Mesodermal cell (in vitro differentiated cells): ENCODE data around the gene CEACAM7.

ENCODE experiments used
- H3K27ac ChIP-seq: 2 replicates; pipeline ENCODE4 v1.7.0; 2013; ENCODE audit warnings: mild to moderate bottlenecking, low read depth, low read length, moderate library complexity; ENCODE audit not compliant: severe bottlenecking
- H3K36me3 ChIP-seq: 2 replicates; pipeline ENCODE4 v1.7.1; 2013; ENCODE audit warnings: mild to moderate bottlenecking, low read length, moderate library complexity; ENCODE audit not compliant: control insufficient read depth, insufficient read depth
- H3K4me1 ChIP-seq: one replicate; pipeline ENCODE4 v1.7.1; 2013; ENCODE audit warnings: mild to moderate bottlenecking, low read length; ENCODE audit not compliant: insufficient read depth, control insufficient read depth, poor library complexity, severe bottlenecking
- H3K4me3 ChIP-seq: 2 replicates; pipeline ENCODE4 v1.7.0; 2013; ENCODE audit warnings: low read length, control low read depth, mild to moderate bottlenecking; ENCODE audit not compliant: insufficient read depth, poor library complexity, severe bottlenecking; ENCODE audit errors: extremely low read depth
- H3K9me3 ChIP-seq: 2 replicates; pipeline ENCODE4 v1.7.1; 2013; ENCODE audit warnings: mild to moderate bottlenecking, low read length, moderate library complexity; ENCODE audit not compliant: control insufficient read depth
- WGBS, 2 experiments: methylation state at CpG; one replicate each; pipeline ENCODE4 v1.1.5; 2013; ENCODE audit warnings: missing lambda C conversion rate in 2 of 2; ENCODE audit not compliant: insufficient coverage in 2 of 2; 5-methylcytosine and 5-hydroxymethylcytosine counted together

Gene CEACAM7

GRCh38 chr19:41691268-41691970 lies 3.3 kb upstream of the CEACAM7 start:
- Histone ChIP-seq H3K4me3 (no peak overlapping the region), H3K9me3 (no peaks in the 10 kb centered on the region), H3K4me1 (no peaks in the 10 kb centered on the region), H3K36me3 (no peaks in the 10 kb centered on the region), H3K27ac (no peak overlapping the region)
- 20 to 40% methylated on average over 6 to 12 of the region's 20 CpGs for WGBS, 2 experiments

GRCh38 chr19:41690801-41691065 lies 2.7 kb upstream of the CEACAM7 start:
- WGBS, 2 experiments = 73 to 83% methylated on average over 3 of the region's 3 CpGs

GRCh38 chr19:41689993-41690800 lies 2.1 kb upstream of the CEACAM7 start:
- no peaks in the 10 kb centered on the region for H3K9me3 ChIP-seq
- H3K4me3 ChIP-seq = no peak overlapping the region
- H3K36me3 ChIP-seq = no peaks in the 10 kb centered on the region
- no peak overlapping the region for H3K27ac ChIP-seq
- 63 to 78% methylated on average over 3 to 4 of the region's 4 CpGs for WGBS, 2 experiments
- no peaks in the 10 kb centered on the region for H3K4me1 ChIP-seq

More at GRCh38 chr19:41690801-41691065, 2.7 kb upstream of the CEACAM7 start:
- Histone ChIP-seq H3K27ac (no peak overlapping the region), H3K4me1 (no peaks in the 10 kb centered on the region), H3K4me3 (no peak overlapping the region), H3K36me3 (no peaks in the 10 kb centered on the region), H3K9me3 (no peaks in the 10 kb centered on the region)

- Histone ChIP-seq H3K9me3 (no peaks in the 10 kb centered on the region), H3K4me1 (no peaks in the 10 kb centered on the region), H3K4me3 (no peak overlapping the region), H3K27ac (no peak overlapping the region), H3K36me3 (no peaks in the 10 kb centered on the region)
- 69 to 100% methylated on average over 2 of the region's 4 CpGs for WGBS, 2 experiments
These were observed 617 bp upstream of the CEACAM7 start for GRCh38 chr19:41688687-41689086.

- Histone ChIP-seq H3K9me3 (no peaks in the 10 kb centered on the region), H3K36me3 (no peaks in the 10 kb centered on the region), H3K27ac (no peak overlapping the region), H3K4me1 (no peaks in the 10 kb centered on the region), H3K4me3 (no peak overlapping the region)
- WGBS, 2 experiments = 71 to 90% methylated on average over 2 to 3 of the region's 3 CpGs
These were observed 651 bp downstream of the CEACAM7 start for GRCh38 chr19:41687419-41687818.

GRCh38 chr19:41682437-41682836 lies 5.6 kb downstream of the CEACAM7 start:
- Histone ChIP-seq H3K27ac (no peak overlapping the region), H3K9me3 (no peaks in the 10 kb centered on the region), H3K36me3 (no peaks in the 10 kb centered on the region), H3K4me3 (no peak overlapping the region), H3K4me1 (no peaks in the 10 kb centered on the region)
- 43 to 57% methylated on average over 4 to 5 of the region's 6 CpGs for WGBS, 2 experiments

- no peaks in the 10 kb centered on the region for H3K36me3 ChIP-seq
- H3K4me3 ChIP-seq = no peak overlapping the region
- WGBS, 2 experiments = 53 to 66% methylated on average over 4 to 5 of the region's 5 CpGs
- H3K27ac ChIP-seq = no peak overlapping the region
- no peaks in the 10 kb centered on the region for H3K4me1 ChIP-seq
- H3K9me3 ChIP-seq = no peaks in the 10 kb centered on the region
These were observed 16.6 kb downstream of the CEACAM7 start for GRCh38 chr19:41671486-41671885.

GRCh38 chr19:41670755-41671154 lies 17.3 kb downstream of the CEACAM7 start:
- Histone ChIP-seq H3K36me3 (no peaks in the 10 kb centered on the region), H3K27ac (no peak overlapping the region), H3K4me1 (no peaks in the 10 kb centered on the region), H3K9me3 (peaks cover 6% of the 10 kb centered on the region), H3K4me3 (no peak overlapping the region)

GRCh38 chr19:41668315-41668714 lies 19.8 kb downstream of the CEACAM7 start:
- Histone ChIP-seq H3K4me3 (no peak overlapping the region), H3K36me3 (no peaks in the 10 kb centered on the region), H3K27ac (no peak overlapping the region), H3K4me1 (no peaks in the 10 kb centered on the region), H3K9me3 (peaks cover 15% of the 10 kb centered on the region)
- no CpG with 5 or more reads among the region's 1 CpG for WGBS, 2 experiments

GRCh38 chr19:41666075-41666474 lies 22.0 kb downstream of the CEACAM7 start:
- WGBS, 2 experiments = 67 to 70% methylated on average over 1 to 2 of the region's 2 CpGs
- Histone ChIP-seq H3K9me3 (peaks cover 15% of the 10 kb centered on the region), H3K4me3 (no peak overlapping the region), H3K36me3 (no peaks in the 10 kb centered on the region), H3K27ac (no peak overlapping the region), H3K4me1 (no peaks in the 10 kb centered on the region)

- Histone ChIP-seq H3K4me3 (no peak overlapping the region), H3K4me1 (no peaks in the 10 kb centered on the region), H3K9me3 (peaks cover 8% of the 10 kb centered on the region), H3K27ac (no peak overlapping the region), H3K36me3 (no peaks in the 10 kb centered on the region)
- 40 to 67% methylated on average over 1 of the region's 2 CpGs for WGBS, 2 experiments
These were observed 30.9 kb downstream of the CEACAM7 start for GRCh38 chr19:41657157-41657556.
